Stomach (tissue), 9 donors: ENCODE data around the gene SYNE4. TPM values are rescaled to one million over a fixed set of nuclear protein-coding genes. Genes with fewer than 3 reads are reported as not detected.
"Not testable (repeated sequence)": the region's sequence is repeated elsewhere in the genome, so short reads cannot be mapped to it uniquely, and the experiment has no call there.

Experiments
- DNase-seq, 2 donors: peaks; one replicate each; pipeline versions ENCODE4 v3.0.0 to v3.0.0-alpha.2; 2013 to 2019
- H3K27ac ChIP-seq, 5 donors: fragments of 200-600 bp in 4 of 5; sonication (generic) in 4 of 5; one replicate each; pipeline ENCODE4 v1.5.1; 2013 to 2019; ENCODE audit warnings: mild to moderate bottlenecking in 1 of 5, moderate library complexity in 1 of 5
- H3K27me3 ChIP-seq, 3 donors: fragments of 200-600 bp; sonication (generic); one replicate each; pipeline ENCODE4 v1.5.1; 2017 to 2019; ENCODE audit warnings: mixed run types in 1 of 3
- H3K36me3 ChIP-seq, 4 donors: fragments of 200-600 bp; sonication (generic); 1 replicate in 3 of 4; 2 replicates in 1 of 4; pipeline ENCODE4 v1.5.1; 2016 to 2019
- H3K4me1 ChIP-seq, 4 donors: fragments of 200-600 bp; sonication (generic); one replicate each; pipeline ENCODE4 v1.5.1; 2016 to 2019
- H3K4me3 ChIP-seq, 4 donors: fragments of 200-600 bp; sonication (generic) in 3 of 4; one replicate each; pipeline ENCODE4 v1.5.1; 2016 to 2019; ENCODE audit warnings: mild to moderate bottlenecking in 1 of 4
- H3K9me3 ChIP-seq, 4 donors: fragments of 200-600 bp; sonication (generic); one replicate each; pipeline ENCODE4 v1.5.1; 2016 to 2019
- EP300 ChIP-seq: sonication (generic); formaldehyde crosslinking; IDR thresholded peaks from one replicate; pipeline ENCODE4 v1.6.1; 2017; ENCODE audit warnings: antibody characterized with exemption
- POLR2A ChIP-seq, 4 donors: fragments of 450-650 bp; IDR thresholded peaks; one replicate each; pipeline ENCODE4 v1.6.1; 2016; ENCODE audit warnings: antibody characterized with exemption in 4 of 4, control low read depth in 2 of 4, mild to moderate bottlenecking in 1 of 4, moderate library complexity in 1 of 4
- POLR2AphosphoS5 ChIP-seq, 3 donors: sonication (generic); formaldehyde crosslinking; IDR thresholded peaks; one replicate each; pipeline ENCODE4 v1.6.1; 2016; ENCODE audit warnings: antibody characterized with exemption in 3 of 3
- WGBS, 5 donors: extraction: QIAGEN DNeasy Blood & Tissue Kit in 3 of 5; methylation state at CpG; one replicate each; pipeline versions ENCODE4 v1.1.5 to v1.1.7; 2013 to 2018; 5-methylcytosine and 5-hydroxymethylcytosine counted together
- intact Hi-C: fragments of 100-400 bp; cut with DNase I; formaldehyde crosslinking; loops from one replicate; pipeline ENCODE4 v1.15.1; 2023; ENCODE audit warnings: low total_unique reads
- polyA plus RNA-seq, 3 donors: library from polyadenylated mRNA; stranded (reverse); fragments of 200-250 nt; gene quantifications; one replicate each; pipeline ENCODE4 v1.2.3, GENCODE V29; 2013
- total RNA-seq, 5 donors: library from RNA; depleted of rRNA; stranded (reverse); fragments of >200 nt; gene quantifications; one replicate each; pipeline versions ENCODE4 v1.1.0 to v1.2.3, GENCODE V29; 2014 to 2016
- TF ChIP-seq, protein P1 (sequence below), 7 experiments: fragments of 450-650 bp in 4 of 7; fragments of 200-600 bp in 3 of 7; sonication (generic) in 3 of 7; IDR thresholded peaks; one replicate each; pipeline ENCODE4 v1.5.1; 2016 to 2019; ENCODE audit warnings: antibody characterized with exemption in 7 of 7, control low read depth in 2 of 7, mild to moderate bottlenecking in 1 of 7
- donor health status: healthy with polysubstance abuse.
- donor health status: Bipolar disorder and iron deficiency.
- donor health status: healthy.

SYNE4 gene
- total and polyA plus RNA-seq, 8 donors, result 1.3 to 11.2 (median 4.6) TPM; not detected in 1

DNA sequence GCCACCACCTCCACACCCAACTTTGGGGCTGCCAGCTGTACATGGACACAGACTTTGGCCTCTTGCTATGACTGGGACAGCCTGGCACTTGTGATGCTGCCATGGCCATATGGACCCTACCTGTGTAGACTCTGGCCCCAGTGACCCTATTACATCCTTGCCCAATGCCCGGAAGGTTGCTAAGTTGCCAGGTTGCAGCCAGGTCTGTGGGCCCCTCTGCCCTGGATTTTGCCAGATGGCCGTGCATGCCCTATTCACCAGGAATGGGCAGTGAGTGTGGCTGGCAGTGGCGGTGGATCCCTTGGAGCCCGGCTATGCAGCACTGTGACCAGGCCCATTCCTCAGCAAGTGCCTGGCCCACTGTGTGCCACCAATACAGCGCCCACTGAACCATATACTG, 22.5 kb downstream of the SYNE4 start:
- Histone ChIP-seq H3K27me3 (peaks cover 0 to 77% (median 42%) of the 10 kb centered on the region in 3 donors), H3K36me3 (no peaks in the 10 kb centered on the region), H3K4me1 (peaks cover 7 to 11% (median 10%) of the 10 kb centered on the region in 4 donors), H3K9me3 (peaks cover 0 to 3% (median 0%) of the 10 kb centered on the region in 4 donors), H3K27ac (no peak overlapping the region), H3K4me3 (no peak overlapping the region)
- 85 to 94% (median 87%) methylated on average over 4 to 5 of the region's 5 CpGs for WGBS, 5 donors
- no peak for DNase-seq
- TF ChIP-seq EP300, result no peak
- TF ChIP-seq POLR2A (IDR thresholded peaks at IDR 0.05), result no peak
- intact Hi-C loops, result no loop called here

DNA sequence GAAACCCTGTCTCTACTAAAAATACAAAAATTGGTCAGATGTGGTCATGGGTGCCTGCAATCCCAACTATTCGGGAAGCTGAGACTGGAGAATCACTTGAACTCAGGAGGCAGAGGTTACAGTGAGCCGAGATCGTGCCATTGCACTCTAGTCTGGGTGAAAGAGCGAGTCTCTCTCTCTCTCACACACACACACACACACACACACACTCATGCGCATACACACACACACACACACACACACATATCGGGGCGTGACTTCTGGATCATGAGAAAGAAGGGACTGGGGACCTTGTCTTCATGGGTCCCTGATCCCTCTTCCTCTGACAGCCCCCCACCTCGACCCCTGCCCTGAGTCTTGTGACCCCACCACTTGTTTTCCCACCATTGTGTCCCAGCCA, 25.4 kb downstream of the SYNE4 start:
- intact Hi-C loops, result no loop called here
- no peak overlapping the region for H3K4me3 ChIP-seq
- peaks cover 0 to 87% (median 49%) of the 10 kb centered on the region in 3 donors for H3K27me3 ChIP-seq
- H3K36me3 ChIP-seq, result no peaks in the 10 kb centered on the region
- 75 to 86% (median 77%) methylated on average over 7 to 8 of the region's 8 CpGs for WGBS, 5 donors
- peaks cover 7 to 11% (median 10%) of the 10 kb centered on the region in 4 donors for H3K4me1 ChIP-seq
- TF ChIP-seq POLR2AphosphoS5 (IDR thresholded peaks at IDR 0.05) (no peak), POLR2A (IDR thresholded peaks at IDR 0.05) (no peak), EP300 (no peak)
- TF ChIP-seq, protein P1, sequence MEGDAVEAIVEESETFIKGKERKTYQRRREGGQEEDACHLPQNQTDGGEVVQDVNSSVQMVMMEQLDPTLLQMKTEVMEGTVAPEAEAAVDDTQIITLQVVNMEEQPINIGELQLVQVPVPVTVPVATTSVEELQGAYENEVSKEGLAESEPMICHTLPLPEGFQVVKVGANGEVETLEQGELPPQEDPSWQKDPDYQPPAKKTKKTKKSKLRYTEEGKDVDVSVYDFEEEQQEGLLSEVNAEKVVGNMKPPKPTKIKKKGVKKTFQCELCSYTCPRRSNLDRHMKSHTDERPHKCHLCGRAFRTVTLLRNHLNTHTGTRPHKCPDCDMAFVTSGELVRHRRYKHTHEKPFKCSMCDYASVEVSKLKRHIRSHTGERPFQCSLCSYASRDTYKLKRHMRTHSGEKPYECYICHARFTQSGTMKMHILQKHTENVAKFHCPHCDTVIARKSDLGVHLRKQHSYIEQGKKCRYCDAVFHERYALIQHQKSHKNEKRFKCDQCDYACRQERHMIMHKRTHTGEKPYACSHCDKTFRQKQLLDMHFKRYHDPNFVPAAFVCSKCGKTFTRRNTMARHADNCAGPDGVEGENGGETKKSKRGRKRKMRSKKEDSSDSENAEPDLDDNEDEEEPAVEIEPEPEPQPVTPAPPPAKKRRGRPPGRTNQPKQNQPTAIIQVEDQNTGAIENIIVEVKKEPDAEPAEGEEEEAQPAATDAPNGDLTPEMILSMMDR (IDR thresholded peaks at IDR 0.05), result no peak
- no peaks in the 10 kb centered on the region for H3K9me3 ChIP-seq
- H3K27ac ChIP-seq, result no peak overlapping the region
- DNase-seq, result no peak

DNA sequence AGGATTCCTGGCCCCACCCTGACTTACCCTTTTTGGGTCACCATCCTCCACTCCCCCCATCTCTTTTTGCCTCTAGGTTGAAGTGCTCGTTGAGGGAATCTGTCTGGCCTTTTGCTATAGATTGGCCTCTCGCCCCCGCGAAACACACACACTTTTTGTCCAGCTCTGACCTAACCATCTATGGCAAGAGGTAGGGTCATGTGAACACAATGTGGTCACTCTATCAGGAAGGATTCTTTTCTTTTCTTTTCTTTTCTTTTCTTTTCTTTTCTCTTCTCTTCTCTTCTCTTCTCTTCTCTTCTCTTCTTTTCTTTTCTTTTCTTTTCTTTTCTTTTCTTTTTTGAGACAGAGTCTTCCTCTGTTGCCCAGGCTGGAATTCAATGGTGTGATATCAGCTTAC, 27.6 kb downstream of the SYNE4 start:
- peaks cover 0 to 83% (median 29%) of the 10 kb centered on the region in 3 donors for H3K27me3 ChIP-seq
- H3K27ac ChIP-seq, intact Hi-C loops, H3K4me1 ChIP-seq, H3K9me3 ChIP-seq, DNase-seq, H3K4me3 ChIP-seq, H3K36me3 ChIP-seq: not testable (repeated sequence)
- WGBS, 5 donors, result 77 to 88% (median 81%) methylated on average over 4 of the region's 4 CpGs

DNA sequence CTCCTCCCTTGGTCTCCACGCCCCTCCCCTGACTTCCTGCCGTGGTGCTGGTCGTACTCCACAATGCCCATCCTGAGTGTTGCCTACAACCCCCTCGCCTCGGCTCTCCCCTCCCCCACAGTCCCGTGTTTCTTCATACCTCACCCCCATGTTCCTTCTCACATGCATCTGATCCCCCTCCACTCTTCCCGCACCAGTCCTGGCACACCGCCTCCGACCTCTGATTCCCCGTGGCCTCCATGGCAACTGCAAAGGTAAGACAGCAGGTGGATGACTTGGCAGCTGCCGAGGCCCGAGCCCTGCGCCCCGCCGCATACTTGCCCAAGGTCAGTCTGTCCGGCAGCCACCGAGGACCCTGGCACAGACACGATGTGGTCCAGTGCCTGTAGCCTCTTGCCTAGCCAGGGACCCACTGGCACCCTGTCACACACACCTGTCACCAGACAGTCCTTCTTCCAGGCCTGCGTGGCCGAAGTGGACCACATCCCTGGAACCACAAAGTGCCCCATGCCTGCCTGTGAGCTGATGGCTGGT, 29.7 kb downstream of the SYNE4 start:
- TF ChIP-seq EP300 (no peak), POLR2AphosphoS5 (IDR thresholded peaks at IDR 0.05) (no peak), POLR2A (IDR thresholded peaks at IDR 0.05) (no peak)
- TF ChIP-seq, protein P1 (IDR thresholded peaks at IDR 0.05), result no peak
- H3K4me3 ChIP-seq, result no peak overlapping the region
- no peaks in the 10 kb centered on the region for H3K9me3 ChIP-seq
- 55 to 68% (median 63%) methylated on average over 20 of the region's 20 CpGs for WGBS, 5 donors
- no peak overlapping the region for H3K27ac ChIP-seq
- intact Hi-C loops, result no loop called here
- H3K4me1 ChIP-seq, result no peaks in the 10 kb centered on the region
- H3K36me3 ChIP-seq, result no peaks in the 10 kb centered on the region
- DNase-seq, result no peak
- peaks cover 0 to 84% (median 16%) of the 10 kb centered on the region in 3 donors for H3K27me3 ChIP-seq

DNA sequence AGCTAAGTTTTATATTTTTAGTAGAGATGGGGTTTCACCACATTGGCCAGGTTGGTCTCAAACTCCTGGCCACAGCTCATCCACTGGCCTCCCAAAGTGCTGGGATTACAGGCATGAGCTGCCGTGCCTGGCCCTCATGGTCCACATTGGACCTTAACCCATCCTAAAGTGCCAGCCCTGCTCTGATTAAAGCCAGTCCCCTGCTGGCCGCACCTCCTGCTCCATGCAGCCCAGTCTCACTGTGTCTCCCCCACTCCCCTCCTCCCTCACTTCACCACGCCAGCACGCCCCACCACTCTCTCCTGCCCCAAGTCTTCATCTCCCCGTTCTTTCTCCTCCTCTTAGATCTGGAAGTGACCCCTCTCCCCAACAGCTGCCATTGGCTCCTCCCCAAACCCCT, 30.3 kb downstream of the SYNE4 start:
- H3K4me1 ChIP-seq, result no peaks in the 10 kb centered on the region
- no peaks in the 10 kb centered on the region for H3K9me3 ChIP-seq
- H3K27me3 ChIP-seq, result peaks cover 0 to 84% (median 11%) of the 10 kb centered on the region in 3 donors
- no peaks in the 10 kb centered on the region for H3K36me3 ChIP-seq
- DNase-seq, result no peak
- no peak for TF ChIP-seq POLR2A (IDR thresholded peaks at IDR 0.05)
- TF ChIP-seq, protein P1 (IDR thresholded peaks at IDR 0.05), result no peak
- no peak overlapping the region for H3K27ac ChIP-seq
- no peak overlapping the region for H3K4me3 ChIP-seq
- intact Hi-C loops, result no loop called here
- 44 to 46% (median 45%) methylated on average over 5 of the region's 5 CpGs for WGBS, 5 donors
